ENCODE measurements around the gene FAM3D.

DNA sequence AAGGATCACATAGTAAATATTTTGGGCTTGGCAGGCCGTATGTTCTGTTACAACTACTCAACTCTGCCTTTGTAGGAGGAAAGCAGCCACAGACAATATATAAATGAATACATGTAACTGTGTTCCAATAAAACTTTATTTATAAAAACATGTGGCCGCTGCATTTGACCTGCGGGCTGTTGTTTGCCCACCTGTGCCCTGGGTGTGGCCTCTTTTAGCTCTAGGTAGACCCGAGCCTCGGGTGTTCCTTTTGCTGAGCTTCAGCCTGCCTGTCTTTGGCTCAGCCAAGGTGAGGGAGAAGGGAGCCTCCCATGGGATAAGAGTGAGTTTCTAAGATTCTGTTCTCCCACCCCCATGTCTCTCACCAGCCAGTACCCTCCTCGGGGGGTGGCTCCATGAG lies 5.6 kb downstream of the FAM3D start:
- TF ChIP-seq, protein P1, sequence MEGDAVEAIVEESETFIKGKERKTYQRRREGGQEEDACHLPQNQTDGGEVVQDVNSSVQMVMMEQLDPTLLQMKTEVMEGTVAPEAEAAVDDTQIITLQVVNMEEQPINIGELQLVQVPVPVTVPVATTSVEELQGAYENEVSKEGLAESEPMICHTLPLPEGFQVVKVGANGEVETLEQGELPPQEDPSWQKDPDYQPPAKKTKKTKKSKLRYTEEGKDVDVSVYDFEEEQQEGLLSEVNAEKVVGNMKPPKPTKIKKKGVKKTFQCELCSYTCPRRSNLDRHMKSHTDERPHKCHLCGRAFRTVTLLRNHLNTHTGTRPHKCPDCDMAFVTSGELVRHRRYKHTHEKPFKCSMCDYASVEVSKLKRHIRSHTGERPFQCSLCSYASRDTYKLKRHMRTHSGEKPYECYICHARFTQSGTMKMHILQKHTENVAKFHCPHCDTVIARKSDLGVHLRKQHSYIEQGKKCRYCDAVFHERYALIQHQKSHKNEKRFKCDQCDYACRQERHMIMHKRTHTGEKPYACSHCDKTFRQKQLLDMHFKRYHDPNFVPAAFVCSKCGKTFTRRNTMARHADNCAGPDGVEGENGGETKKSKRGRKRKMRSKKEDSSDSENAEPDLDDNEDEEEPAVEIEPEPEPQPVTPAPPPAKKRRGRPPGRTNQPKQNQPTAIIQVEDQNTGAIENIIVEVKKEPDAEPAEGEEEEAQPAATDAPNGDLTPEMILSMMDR (IDR thresholded peaks at IDR 0.05; ENCODE audit: low read depth, low read length, poor library complexity, severe bottlenecking), result no peak
- no peak for TF ChIP-seq EZH2phosphoT487 (IDR thresholded peaks at IDR 0.05; ENCODE audit: borderline replicate concordance, low read length)

All from DOHH2 (cell line).